ENCODE results near the gene CDYL.

- TF ChIP-seq POLR2A (IDR thresholded peaks at IDR 0.05) = no peak
- TF ChIP-seq CTCF (IDR thresholded peaks at IDR 0.05) = no peak
These were observed 191.3 kb downstream of the CDYL start for GRCh38 chr6:4967301-4968030.

All from heart left ventricle (tissue), 13 donors.